Measurements from ENCODE around the gene RNU5B-1.

Gene RNU5B-1

GRCh38 chr15:65338823-65339222 lies 34.3 kb downstream of the RNU5B-1 start:
- TF ChIP-seq ZNF274 (IDR thresholded peaks at IDR 0.05; ENCODE audit: low read depth, low read length) (no peak), SUZ12 (IDR thresholded peaks at IDR 0.05; ENCODE audit: extremely low read depth, insufficient read depth, insufficient read length) (no peak), YY1 (IDR thresholded peaks at IDR 0.05; ENCODE audit: insufficient read depth, insufficient read length) (no peak)
- no peak overlapping the region for H3K4me3 ChIP-seq (ENCODE audit: insufficient read length, low read depth)
- no peaks in the 10 kb centered on the region for H3K27me3 ChIP-seq (ENCODE audit: insufficient read depth, insufficient read length)
- H3K36me3 ChIP-seq (ENCODE audit: insufficient read depth, insufficient read length, low read length): peaks cover 19% of the 10 kb centered on the region
- peaks cover 40% of the 10 kb centered on the region for H3K4me1 ChIP-seq (ENCODE audit: insufficient read depth, insufficient read length)
- DNase-seq (ENCODE audit: low read depth, low spot score): no peak
- no peaks in the 10 kb centered on the region for H3K9me3 ChIP-seq (ENCODE audit: insufficient read depth, low read length)
- H3K9ac ChIP-seq (ENCODE audit: insufficient read length, low read depth): no peak overlapping the region

- H3K9ac ChIP-seq (ENCODE audit: insufficient read length, low read depth): no peak overlapping the region
- TF ChIP-seq SUZ12 (IDR thresholded peaks at IDR 0.05; ENCODE audit: extremely low read depth, insufficient read depth, insufficient read length) (no peak), ZNF274 (IDR thresholded peaks at IDR 0.05; ENCODE audit: low read depth, low read length) (no peak), YY1 (IDR thresholded peaks at IDR 0.05; ENCODE audit: insufficient read depth, insufficient read length) (no peak)
- no peak for DNase-seq (ENCODE audit: low read depth, low spot score)
- peaks cover 38% of the 10 kb centered on the region for H3K4me1 ChIP-seq (ENCODE audit: insufficient read depth, insufficient read length)
- no peaks in the 10 kb centered on the region for H3K27me3 ChIP-seq (ENCODE audit: insufficient read depth, insufficient read length)
- H3K9me3 ChIP-seq (ENCODE audit: insufficient read depth, low read length): no peaks in the 10 kb centered on the region
- H3K4me3 ChIP-seq (ENCODE audit: insufficient read length, low read depth): no peak overlapping the region
- H3K36me3 ChIP-seq (ENCODE audit: insufficient read depth, insufficient read length, low read length): peaks cover 18% of the 10 kb centered on the region
These were observed 34.9 kb downstream of the RNU5B-1 start for GRCh38 chr15:65339416-65339815.

DNA sequence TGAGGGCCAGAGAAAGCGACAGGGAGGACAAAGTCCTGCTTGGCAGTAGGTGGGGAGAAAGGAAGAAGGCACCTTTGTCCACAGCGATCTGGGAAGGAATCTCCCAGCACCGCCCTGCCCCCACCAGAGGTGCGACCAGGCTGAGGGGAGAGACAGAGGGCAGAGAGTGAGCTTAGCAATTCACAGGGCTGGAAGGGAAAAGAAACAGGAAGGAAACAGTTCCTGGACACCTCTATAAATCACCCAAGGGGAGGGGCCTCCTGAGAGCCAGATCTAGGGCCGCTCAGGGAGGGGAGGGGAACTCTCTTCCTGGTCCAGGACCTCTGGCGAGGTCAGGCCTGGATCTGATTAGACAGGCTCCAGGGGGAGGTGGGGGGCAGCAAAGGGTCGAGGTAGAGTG lies 35.4 kb downstream of the RNU5B-1 start:
- H3K9ac ChIP-seq (ENCODE audit: insufficient read length, low read depth): no peak overlapping the region
- TF ChIP-seq YY1 (IDR thresholded peaks at IDR 0.05; ENCODE audit: insufficient read depth, insufficient read length) (no peak), ZNF274 (IDR thresholded peaks at IDR 0.05; ENCODE audit: low read depth, low read length) (no peak)
- peaks cover 38% of the 10 kb centered on the region for H3K4me1 ChIP-seq (ENCODE audit: insufficient read depth, insufficient read length)
- H3K27me3 ChIP-seq (ENCODE audit: insufficient read depth, insufficient read length): no peaks in the 10 kb centered on the region
- DNase-seq (ENCODE audit: low read depth, low spot score): no peak
- H3K36me3 ChIP-seq (ENCODE audit: insufficient read depth, insufficient read length, low read length): peaks cover 18% of the 10 kb centered on the region
- H3K4me3 ChIP-seq (ENCODE audit: insufficient read length, low read depth): no peak overlapping the region
- H3K9me3 ChIP-seq (ENCODE audit: insufficient read depth, low read length): no peaks in the 10 kb centered on the region

- Histone ChIP-seq H3K4me1 (ENCODE audit: insufficient read depth, insufficient read length) (peaks cover 17% of the 10 kb centered on the region), H3K4me3 (ENCODE audit: insufficient read length, low read depth) (no peak overlapping the region), H3K36me3 (ENCODE audit: insufficient read depth, insufficient read length, low read length) (peaks cover 11% of the 10 kb centered on the region), H3K9me3 (ENCODE audit: insufficient read depth, low read length) (no peaks in the 10 kb centered on the region), H3K9ac (ENCODE audit: insufficient read length, low read depth) (no peak overlapping the region), H3K27me3 (ENCODE audit: insufficient read depth, insufficient read length) (no peaks in the 10 kb centered on the region)
- DNase-seq (ENCODE audit: low read depth, low spot score): no peak
- TF ChIP-seq YY1 (IDR thresholded peaks at IDR 0.05; ENCODE audit: insufficient read depth, insufficient read length) (no peak), SUZ12 (IDR thresholded peaks at IDR 0.05; ENCODE audit: extremely low read depth, insufficient read depth, insufficient read length) (no peak), ZNF274 (IDR thresholded peaks at IDR 0.05; ENCODE audit: low read depth, low read length) (no peak)
These were observed 38.0 kb downstream of the RNU5B-1 start for GRCh38 chr15:65342493-65342892.

DNA sequence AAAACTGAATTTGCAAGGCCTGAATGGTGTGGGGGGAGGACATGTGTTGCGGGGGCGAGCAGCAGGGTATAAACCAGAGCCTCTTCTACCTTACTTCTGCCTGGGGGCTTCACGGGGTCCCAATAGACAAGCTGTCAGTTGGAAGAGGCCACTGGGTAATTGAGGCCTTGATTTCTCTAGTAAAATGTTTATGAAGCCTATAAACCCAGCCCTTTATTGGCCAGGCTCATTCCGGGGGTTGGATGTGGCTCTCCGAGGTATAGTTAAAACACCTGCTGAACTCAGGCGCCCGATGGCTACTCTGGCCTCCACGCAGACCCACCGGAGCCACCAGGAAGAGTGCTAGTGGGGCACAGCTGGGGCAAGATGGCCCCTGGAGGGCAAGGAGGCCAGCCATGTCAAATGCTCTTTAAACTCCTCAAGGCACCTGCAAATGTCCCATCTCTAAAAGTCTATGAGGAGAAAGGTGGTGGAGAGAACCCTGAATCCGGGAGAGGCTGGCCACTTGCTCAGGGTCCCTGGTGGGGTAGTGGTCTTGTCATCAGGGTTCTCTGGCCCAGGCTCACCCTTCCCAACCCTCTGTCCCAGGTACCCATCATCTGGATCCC lies 39.0 kb downstream of the RNU5B-1 start:
- TF ChIP-seq ZNF274 (IDR thresholded peaks at IDR 0.05; ENCODE audit: low read depth, low read length) (no peak), YY1 (IDR thresholded peaks at IDR 0.05; ENCODE audit: insufficient read depth, insufficient read length) (no peak), SUZ12 (IDR thresholded peaks at IDR 0.05; ENCODE audit: extremely low read depth, insufficient read depth, insufficient read length) (no peak)
- H3K4me3 ChIP-seq (ENCODE audit: insufficient read length, low read depth): no peak overlapping the region
- no peak overlapping the region for H3K9ac ChIP-seq (ENCODE audit: insufficient read length, low read depth)
- peaks cover 12% of the 10 kb centered on the region for H3K4me1 ChIP-seq (ENCODE audit: insufficient read depth, insufficient read length)
- no peaks in the 10 kb centered on the region for H3K9me3 ChIP-seq (ENCODE audit: insufficient read depth, low read length)
- no peak for DNase-seq (ENCODE audit: low read depth, low spot score)
- peaks cover 11% of the 10 kb centered on the region for H3K36me3 ChIP-seq (ENCODE audit: insufficient read depth, insufficient read length, low read length)
- H3K27me3 ChIP-seq (ENCODE audit: insufficient read depth, insufficient read length): no peaks in the 10 kb centered on the region

- H3K4me3 ChIP-seq (ENCODE audit: insufficient read length, low read depth): no peak overlapping the region
- DNase-seq (ENCODE audit: low read depth, low spot score): no peak
- peaks cover 11% of the 10 kb centered on the region for H3K36me3 ChIP-seq (ENCODE audit: insufficient read depth, insufficient read length, low read length)
- TF ChIP-seq YY1 (IDR thresholded peaks at IDR 0.05; ENCODE audit: insufficient read depth, insufficient read length) (no peak), ZNF274 (IDR thresholded peaks at IDR 0.05; ENCODE audit: low read depth, low read length) (no peak), SUZ12 (IDR thresholded peaks at IDR 0.05; ENCODE audit: extremely low read depth, insufficient read depth, insufficient read length) (no peak)
- no peaks in the 10 kb centered on the region for H3K27me3 ChIP-seq (ENCODE audit: insufficient read depth, insufficient read length)
- peaks cover 9% of the 10 kb centered on the region for H3K4me1 ChIP-seq (ENCODE audit: insufficient read depth, insufficient read length)
- peak overlapping the region; percentile 8 for H3K9ac ChIP-seq (ENCODE audit: insufficient read length, low read depth)
- no peaks in the 10 kb centered on the region for H3K9me3 ChIP-seq (ENCODE audit: insufficient read depth, low read length)
These were observed 39.9 kb downstream of the RNU5B-1 start for GRCh38 chr15:65344214-65344913.

GRCh38 chr15:65344914-65345275 lies 40.4 kb downstream of the RNU5B-1 start:
- no peak overlapping the region for H3K4me3 ChIP-seq (ENCODE audit: insufficient read length, low read depth)
- H3K36me3 ChIP-seq (ENCODE audit: insufficient read depth, insufficient read length, low read length): peaks cover 11% of the 10 kb centered on the region
- H3K9me3 ChIP-seq (ENCODE audit: insufficient read depth, low read length): no peaks in the 10 kb centered on the region
- no peak overlapping the region for H3K9ac ChIP-seq (ENCODE audit: insufficient read length, low read depth)
- no peak for DNase-seq (ENCODE audit: low read depth, low spot score)
- H3K27me3 ChIP-seq (ENCODE audit: insufficient read depth, insufficient read length): no peaks in the 10 kb centered on the region
- no peak for TF ChIP-seq SUZ12 (IDR thresholded peaks at IDR 0.05; ENCODE audit: extremely low read depth, insufficient read depth, insufficient read length)
- TF ChIP-seq ZNF274 (IDR thresholded peaks at IDR 0.05; ENCODE audit: low read depth, low read length): no peak
- no peak for TF ChIP-seq YY1 (IDR thresholded peaks at IDR 0.05; ENCODE audit: insufficient read depth, insufficient read length)
- peaks cover 6% of the 10 kb centered on the region for H3K4me1 ChIP-seq (ENCODE audit: insufficient read depth, insufficient read length)
